GM19351 (cell line): Measurements from ENCODE around the gene LVRN.
A peak's percentile ranks its signal among the peaks of the same experiment; 100 is the strongest.

Experiments used
- ATAC-seq: cut with Tn5 transposase; IDR thresholded peaks from one replicate; pipeline ENCODE4 v1.9.1; 2021; ENCODE audit warnings: mild to moderate bottlenecking, moderate library complexity; ENCODE audit not compliant: unreplicated experiment

Gene LVRN

GRCh38 chr5:115954144-115954543 lies 8.1 kb upstream of the LVRN start:
- no peak for ATAC-seq

- no peak for ATAC-seq
Observed at GRCh38 chr5:115956957-115957356, 5.3 kb upstream of the LVRN start.

GRCh38 chr5:115961381-115962238 lies 665 bp upstream of the LVRN start:
- no peak for ATAC-seq

GRCh38 chr5:115962565-115963402 lies 509 bp downstream of the LVRN start:
- peak; percentile 42 for ATAC-seq

GRCh38 chr5:115963566-115963965 lies 1.3 kb downstream of the LVRN start:
- ATAC-seq, result no peak

GRCh38 chr5:115968770-115969169 lies 6.5 kb downstream of the LVRN start:
- no peak for ATAC-seq

- ATAC-seq, result peak; percentile 85
Observed at GRCh38 chr5:115977096-115977495, 14.8 kb downstream of the LVRN start.

GRCh38 chr5:115977988-115978387 lies 15.7 kb downstream of the LVRN start:
- ATAC-seq, result no peak

- no peak for ATAC-seq
Observed at GRCh38 chr5:115978779-115979178, 16.5 kb downstream of the LVRN start.

- no peak for ATAC-seq
Observed at GRCh38 chr5:115979201-115980041, 17.1 kb downstream of the LVRN start.

GRCh38 chr5:115983519-115983918 lies 21.2 kb downstream of the LVRN start:
- no peak for ATAC-seq

GRCh38 chr5:115985802-115986757 lies 23.8 kb downstream of the LVRN start:
- no peak for ATAC-seq

GRCh38 chr5:115988002-115988401 lies 25.7 kb downstream of the LVRN start:
- no peak for ATAC-seq

- ATAC-seq, result no peak
Observed at GRCh38 chr5:115992848-115993350, 30.6 kb downstream of the LVRN start.

GRCh38 chr5:115995351-115995750 lies 33.1 kb downstream of the LVRN start:
- ATAC-seq, result no peak

GRCh38 chr5:116002116-116002906 lies 40.0 kb downstream of the LVRN start:
- ATAC-seq, result no peak

GRCh38 chr5:116004248-116004647 lies 42.0 kb downstream of the LVRN start:
- ATAC-seq, result no peak

- no peak for ATAC-seq
Observed at GRCh38 chr5:116009806-116010205, 47.5 kb downstream of the LVRN start.

- ATAC-seq, result no peak
Observed at GRCh38 chr5:116011046-116011445, 48.8 kb downstream of the LVRN start.
